IPS-NIHi11 (cell line): ENCODE data around the gene TVP23B.
"Not testable (repeated sequence)": the region's sequence is repeated elsewhere in the genome, so short reads cannot be mapped to it uniquely, and the experiment has no call there.

Source experiments
- DNase-seq: peaks from one replicate; pipeline ENCODE4 v3.0.0; 2012; ENCODE audit warnings: mixed read lengths, low spot score

Gene TVP23B

DNA sequence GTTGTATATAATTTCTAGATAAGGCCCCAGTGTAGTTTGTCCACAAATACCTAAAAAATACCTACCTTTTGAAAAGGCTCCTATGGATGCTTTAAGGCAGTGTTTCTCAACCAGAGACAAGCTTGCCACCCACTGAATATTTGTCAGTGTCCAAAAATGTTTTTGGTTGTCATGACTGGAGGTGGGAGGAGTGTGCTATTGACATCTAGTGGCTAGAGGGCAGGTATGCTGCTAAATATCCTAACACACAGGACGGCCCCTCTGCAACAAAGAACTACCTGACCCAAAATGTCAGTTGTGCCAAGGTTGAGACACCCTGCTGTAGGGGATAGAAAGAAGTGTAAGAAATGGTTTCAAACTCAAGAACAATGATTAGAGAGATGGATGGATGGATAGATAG is 10.4 kb downstream of the TVP23B start:
- DNase-seq = not testable (repeated sequence)

- not testable (repeated sequence) for DNase-seq
Measured at GRCh38 chr17:18794841-18795240, 13.9 kb downstream of the TVP23B start.

DNA sequence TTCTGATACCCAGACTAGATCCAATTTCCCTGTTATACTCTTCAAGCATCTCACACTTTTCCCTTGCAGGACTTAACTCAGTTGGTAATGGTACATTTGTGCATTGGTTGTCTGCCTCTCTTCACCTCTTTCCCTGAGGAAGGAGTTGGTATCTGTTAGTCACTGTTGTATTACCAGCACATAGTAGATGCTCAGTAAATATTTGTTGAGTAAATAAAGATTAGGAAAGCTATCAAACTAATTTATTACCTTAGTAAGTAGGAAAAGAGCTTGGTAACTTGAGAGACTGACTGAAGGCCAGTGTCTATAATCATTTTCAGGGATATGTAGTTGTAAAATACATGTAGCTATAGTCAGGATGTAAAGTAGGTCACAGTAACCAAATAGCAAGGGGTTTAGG is 15.9 kb downstream of the TVP23B start:
- DNase-seq = not testable (repeated sequence)

DNA sequence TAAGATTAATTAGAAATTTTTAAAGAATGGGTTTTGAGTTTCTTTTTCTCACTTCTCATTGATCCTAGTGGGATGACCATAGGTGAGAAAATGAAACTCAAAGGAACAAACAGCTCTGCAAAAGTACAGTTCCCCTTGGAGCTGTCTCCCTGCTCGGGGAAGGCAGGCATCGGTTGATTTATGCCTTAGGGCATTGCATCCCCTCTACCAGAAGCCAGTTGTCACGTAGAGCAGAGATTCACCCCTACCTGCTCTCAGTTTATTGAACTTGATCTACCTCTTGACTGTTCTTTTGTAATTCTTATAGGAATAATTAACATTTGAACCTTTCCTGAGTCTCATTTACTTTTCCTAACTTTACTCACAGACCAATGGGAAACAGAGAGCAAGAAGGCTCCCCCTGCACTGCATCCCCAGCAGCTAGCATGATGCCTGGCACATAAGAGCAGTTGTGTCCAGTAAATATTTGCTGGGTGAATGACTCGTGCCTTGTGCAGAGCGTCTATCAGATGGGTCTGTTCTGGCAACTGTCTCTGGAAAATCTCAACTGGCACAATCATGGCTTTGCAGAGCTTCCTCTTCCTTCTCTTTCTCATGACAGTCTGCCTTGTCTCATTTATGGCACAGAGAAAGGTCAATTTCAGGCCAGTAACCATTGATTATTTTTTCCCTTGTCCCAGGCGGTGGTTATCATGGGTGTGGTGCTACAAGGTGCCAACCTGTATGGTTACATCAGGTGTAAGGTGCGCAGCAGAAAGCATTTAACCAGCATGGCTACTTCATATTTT is 22.7 kb downstream of the TVP23B start:
- DNase-seq = not testable (repeated sequence)

DNA sequence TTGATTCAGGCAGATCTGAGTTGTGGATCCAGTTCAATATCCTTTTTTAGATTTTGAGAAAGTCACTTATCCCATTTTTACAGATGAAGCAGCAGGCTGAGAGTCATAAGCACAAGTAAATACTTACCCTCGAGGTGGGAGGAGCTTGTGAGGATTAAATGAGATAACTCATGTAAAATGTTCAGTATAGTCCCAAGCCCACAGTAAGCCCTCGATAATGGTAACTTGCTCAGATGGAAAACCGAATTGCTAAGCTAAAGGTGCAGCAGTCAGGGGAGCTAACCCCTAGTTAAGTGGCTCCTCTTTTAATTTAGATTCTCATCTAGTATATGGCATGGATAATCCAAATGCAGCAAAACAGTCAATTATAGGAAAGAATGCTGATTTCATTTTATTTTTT is 34.9 kb downstream of the TVP23B start:
- not testable (repeated sequence) for DNase-seq

- peak; percentile 17 for DNase-seq
Measured at GRCh38 chr17:18816489-18817371, 35.7 kb downstream of the TVP23B start.

DNA sequence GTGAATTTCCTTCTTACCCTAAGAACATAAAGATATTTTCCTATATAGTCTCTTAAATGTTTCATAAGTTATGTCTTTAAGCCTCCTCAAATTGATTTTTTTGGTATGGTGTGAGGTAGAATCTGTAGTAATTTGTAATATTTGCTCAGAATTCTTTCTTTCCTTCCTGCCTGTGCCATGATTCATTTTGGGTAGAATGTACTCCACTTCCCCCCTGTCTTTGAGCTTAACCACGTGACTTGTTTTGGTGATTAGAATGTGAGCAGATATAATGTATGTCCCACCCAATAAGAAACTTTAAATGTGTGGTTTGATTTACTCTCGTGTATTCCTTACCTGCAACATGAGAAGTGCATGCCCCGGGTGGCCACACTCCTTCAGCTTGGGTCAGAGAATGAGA is 40.4 kb downstream of the TVP23B start:
- not testable (repeated sequence) for DNase-seq

DNA sequence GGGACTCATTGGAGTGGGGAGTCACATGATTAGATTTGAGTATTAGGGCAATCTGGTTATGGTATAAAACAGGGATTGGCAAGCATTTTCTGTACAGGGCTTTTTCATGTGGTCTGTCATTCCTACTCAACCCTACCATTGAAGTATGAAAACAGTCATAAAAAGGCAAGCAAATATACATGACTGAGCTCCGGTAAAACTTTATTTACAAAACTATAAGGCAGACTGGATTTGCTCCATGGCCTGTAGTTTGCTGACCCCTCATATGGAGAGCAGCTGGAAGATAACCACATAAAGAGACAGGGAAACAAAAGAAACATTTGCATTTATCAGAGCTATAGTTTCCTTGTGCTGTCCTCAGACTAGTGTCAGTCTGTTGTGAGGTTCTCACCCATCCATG is 46.6 kb downstream of the TVP23B start:
- DNase-seq = not testable (repeated sequence)

GRCh38 chr17:18848501-18848900 is 67.5 kb downstream of the TVP23B start:
- DNase-seq = no peak

DNA sequence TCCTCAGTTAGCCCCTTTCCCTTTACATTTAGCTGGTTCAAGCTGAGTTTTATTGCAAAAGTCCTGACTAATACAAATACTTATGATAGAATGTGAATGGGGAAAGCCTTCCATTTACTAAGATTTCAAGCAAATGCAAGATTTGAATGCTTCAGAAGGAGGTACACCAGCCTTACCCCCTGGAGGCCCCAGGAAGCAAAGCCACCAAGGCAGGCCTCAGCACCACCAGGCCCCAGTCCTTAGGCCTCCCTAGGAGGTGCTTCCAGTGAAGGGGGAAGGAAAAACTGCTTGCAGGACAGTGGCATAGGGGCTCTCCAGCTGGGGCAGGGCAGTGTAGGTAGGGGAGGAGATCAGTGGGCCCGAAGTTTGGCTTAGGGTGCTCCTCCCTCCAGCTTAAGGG is 69.7 kb downstream of the TVP23B start:
- no peak for DNase-seq

GRCh38 chr17:18851201-18851600 is 70.2 kb downstream of the TVP23B start:
- DNase-seq = no peak

DNA sequence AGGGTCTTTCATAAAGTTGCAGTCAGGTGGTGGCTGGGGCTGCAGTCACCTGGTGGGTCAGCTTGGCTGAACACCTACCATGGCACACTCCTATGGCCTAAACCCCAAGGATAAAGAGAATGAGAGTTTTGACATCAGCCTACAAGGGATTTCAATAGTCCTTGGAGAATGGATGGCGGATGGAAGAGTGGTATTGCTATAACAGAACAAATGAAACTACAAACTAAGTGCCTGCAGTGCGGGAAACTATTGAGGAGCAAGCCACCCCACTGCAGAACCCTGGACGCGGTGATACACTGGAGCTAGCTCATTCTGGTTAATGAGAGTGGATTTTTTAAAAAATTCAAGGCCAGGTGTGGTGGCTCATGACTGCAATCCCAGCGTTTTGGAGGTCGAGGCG is 74.0 kb downstream of the TVP23B start:
- no peak for DNase-seq

- DNase-seq = peak; percentile 92
Measured at GRCh38 chr17:18855831-18856569, 75.0 kb downstream of the TVP23B start.
